HG03095 (cell line): ENCODE results near the gene ERBB4.

Source experiments
- ATAC-seq: cut with Tn5 transposase; IDR thresholded peaks from one replicate; pipeline ENCODE4 v1.9.1; 2021; ENCODE audit warnings: moderate library complexity; ENCODE audit not compliant: unreplicated experiment

ERBB4 gene

DNA sequence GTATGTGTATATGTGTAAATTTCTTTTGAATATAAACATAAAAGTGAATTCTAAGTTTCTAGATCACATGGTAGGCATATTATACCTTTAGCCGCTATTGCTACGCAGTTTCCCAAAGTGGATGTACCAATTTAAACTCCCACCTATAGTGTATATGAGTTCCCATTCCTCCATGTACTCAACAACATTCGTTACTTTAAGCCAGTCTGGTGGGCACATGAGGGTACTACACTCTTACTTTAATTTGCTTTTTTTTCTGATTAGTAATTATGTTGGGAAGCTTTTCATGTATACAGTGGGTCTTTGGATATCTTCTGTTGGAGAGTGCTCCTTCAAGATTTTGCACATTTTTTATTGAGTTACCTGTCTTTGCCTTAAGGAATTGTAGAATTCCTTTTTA, 683.8 kb downstream of the ERBB4 start:
- no peak for ATAC-seq

- no peak for ATAC-seq
Observed at GRCh38 chr2:211846714-211847113, 691.9 kb downstream of the ERBB4 start.

- no peak for ATAC-seq
Observed at GRCh38 chr2:211846036-211846400, 692.6 kb downstream of the ERBB4 start.

GRCh38 chr2:211845338-211846035, 693.1 kb downstream of the ERBB4 start:
- no peak for ATAC-seq

DNA sequence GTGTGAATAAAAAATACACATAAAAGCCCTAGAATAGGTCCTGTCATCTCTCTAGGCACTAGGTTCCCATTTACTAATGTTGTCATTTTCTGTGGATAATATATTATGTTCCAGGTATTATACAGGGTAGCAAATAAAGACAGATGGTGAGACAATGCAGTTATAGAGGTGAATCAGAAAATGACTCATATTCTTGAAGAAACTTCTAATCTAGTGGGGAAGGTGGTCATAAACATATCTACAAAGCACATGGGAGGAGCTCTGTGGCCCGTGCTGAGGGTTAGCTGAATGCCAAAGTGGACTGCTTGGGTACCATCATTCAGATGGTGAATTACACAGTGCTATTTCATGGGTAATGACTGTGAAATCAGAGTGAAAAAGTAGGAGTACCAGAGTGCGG, 700.9 kb downstream of the ERBB4 start:
- ATAC-seq = no peak

GRCh38 chr2:211837206-211837605, 701.4 kb downstream of the ERBB4 start:
- ATAC-seq = no peak

GRCh38 chr2:211836409-211836808, 702.2 kb downstream of the ERBB4 start:
- ATAC-seq = no peak

DNA sequence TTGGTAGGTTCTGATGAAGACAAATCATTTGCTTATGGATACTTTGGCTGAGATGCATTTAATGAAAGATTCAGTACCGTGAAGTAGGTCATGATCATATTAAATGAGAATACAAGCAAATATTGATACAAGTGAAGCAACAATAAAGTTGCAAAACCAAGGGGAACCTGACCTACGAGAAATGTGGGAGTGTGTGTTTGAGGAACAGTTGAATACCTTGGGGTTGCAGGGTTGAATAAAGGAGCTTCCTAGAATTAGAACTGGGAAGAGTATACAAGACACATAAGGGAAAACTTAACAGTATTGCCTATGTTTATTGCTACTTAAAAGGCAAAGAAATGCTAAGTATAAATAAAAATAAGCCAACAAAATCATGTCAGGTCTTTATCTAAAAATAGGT, 702.9 kb downstream of the ERBB4 start:
- ATAC-seq = no peak

GRCh38 chr2:211833582-211834279, 704.9 kb downstream of the ERBB4 start:
- ATAC-seq = no peak

- no peak for ATAC-seq
Observed at GRCh38 chr2:211829725-211830124, 708.9 kb downstream of the ERBB4 start.

- no peak for ATAC-seq
Observed at GRCh38 chr2:211823886-211824479, 714.6 kb downstream of the ERBB4 start.

- no peak for ATAC-seq
Observed at GRCh38 chr2:211822686-211823335, 715.8 kb downstream of the ERBB4 start.

DNA sequence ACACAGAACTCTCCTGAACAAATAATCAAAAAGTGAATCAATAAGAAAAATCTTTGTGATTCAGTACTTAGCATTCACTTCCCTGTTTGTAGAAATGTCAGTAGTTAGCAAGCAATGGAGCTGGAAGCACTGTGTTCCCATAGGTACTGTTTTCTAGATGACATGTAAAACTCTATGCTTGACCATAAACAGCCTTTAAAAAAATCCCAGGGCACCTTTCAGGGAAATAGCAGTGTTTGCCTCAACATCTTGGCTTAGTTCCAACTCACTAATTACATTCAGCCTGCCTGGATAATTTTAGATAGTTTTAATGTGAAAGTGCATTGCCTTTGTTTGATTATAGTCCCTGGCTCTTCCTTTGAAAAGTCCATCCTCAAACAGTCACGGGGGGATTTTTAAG, 721.8 kb downstream of the ERBB4 start:
- ATAC-seq = no peak

DNA sequence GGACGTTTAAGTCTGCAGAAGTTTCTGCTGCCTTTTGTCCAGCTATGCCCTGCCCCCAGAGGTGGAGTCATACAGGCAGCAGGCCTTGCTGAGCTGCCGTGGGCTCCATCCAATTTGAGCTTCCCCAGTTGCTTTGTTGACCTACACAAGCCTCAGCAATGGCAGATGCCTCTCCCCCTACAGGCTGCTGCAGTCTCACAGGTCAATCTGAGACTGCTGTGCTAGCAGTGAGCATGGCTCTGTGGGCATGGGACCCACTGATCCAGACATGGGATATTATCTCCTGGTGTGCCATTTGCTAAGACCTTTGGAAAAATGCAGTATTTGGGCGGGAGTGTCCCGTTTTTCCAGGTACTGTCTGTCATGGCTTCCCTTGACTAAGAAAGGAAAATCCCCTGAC, 726.0 kb downstream of the ERBB4 start:
- ATAC-seq = no peak

DNA sequence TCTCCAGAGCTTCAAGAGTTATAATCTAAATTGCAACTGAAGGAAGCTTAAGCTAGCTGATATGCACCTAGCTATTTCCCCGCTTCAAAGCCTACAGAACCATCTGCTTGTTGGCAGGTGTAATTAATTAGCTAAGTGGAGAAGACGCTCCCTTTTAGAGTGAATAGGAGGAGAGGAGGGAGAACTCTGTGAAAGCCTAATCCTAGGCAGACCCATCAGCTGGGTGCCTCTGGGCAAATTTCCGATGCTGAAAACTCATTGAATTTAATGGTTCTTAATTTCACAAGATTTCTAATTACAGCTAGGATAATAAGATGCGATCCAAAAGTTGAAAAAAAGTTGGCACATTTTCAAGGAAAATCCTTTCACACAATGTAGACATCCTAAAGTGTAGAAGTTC, 735.9 kb downstream of the ERBB4 start:
- ATAC-seq = no peak

GRCh38 chr2:211800001-211800400, 738.6 kb downstream of the ERBB4 start:
- no peak for ATAC-seq

DNA sequence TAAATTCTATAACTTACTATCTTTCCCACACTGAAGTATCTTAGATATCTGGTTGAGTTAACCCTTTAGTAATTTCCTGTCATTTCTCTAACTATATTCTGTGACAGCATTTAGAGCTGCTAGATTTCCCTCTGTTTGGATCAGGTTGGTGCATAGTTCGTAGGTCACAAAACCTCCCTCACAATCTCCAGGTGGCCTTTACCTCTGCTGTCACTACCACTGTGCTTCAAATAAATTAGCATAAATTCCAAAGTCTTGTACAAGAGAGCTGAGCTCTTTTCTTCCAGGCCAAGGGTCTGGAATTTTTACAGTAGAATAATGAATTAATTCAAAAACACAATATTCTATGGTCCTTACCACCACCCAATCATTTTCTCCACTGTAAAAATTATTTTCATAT, 739.7 kb downstream of the ERBB4 start:
- no peak for ATAC-seq

DNA sequence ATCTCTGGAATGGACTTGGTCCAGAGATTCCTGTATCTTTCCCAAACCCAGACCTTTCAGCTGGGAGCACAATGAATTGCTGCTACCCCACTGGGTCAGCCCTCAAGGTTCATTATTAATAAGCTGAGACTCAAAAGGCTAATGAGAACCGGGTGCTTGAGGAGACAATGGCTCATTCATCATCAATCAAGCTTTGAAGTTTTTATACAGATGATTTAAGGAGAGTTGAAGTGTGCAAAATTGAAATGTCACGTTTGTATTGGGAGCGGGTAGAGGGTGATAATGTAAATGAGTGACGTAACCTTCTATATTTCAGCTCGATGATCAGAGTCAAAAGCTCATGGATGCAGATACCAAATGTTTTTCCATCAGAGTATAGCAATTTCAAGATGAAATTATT, 744.9 kb downstream of the ERBB4 start:
- no peak for ATAC-seq

- no peak for ATAC-seq
Observed at GRCh38 chr2:211789982-211790381, 748.6 kb downstream of the ERBB4 start.

DNA sequence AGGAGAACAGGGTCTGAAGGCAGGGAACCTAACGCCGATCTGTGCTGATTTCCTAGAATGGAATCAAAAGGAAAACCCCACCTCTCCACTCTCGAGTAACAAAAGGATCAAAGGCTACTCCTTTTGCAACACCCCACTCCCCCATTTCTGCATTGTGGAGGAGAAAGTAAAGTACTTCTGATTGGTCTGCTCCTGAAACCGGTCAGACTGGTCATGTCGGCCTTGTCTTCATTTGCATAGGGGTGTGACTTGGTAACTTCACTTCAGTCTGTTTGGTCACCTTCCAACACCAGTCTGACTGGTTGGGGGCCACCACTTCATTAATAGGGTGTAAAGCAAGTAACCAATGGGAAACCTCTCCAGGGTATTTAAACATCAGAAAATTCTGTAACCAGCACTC, 771.9 kb downstream of the ERBB4 start:
- ATAC-seq = no peak

- ATAC-seq = no peak
Observed at GRCh38 chr2:211762479-211762878, 776.1 kb downstream of the ERBB4 start.

- ATAC-seq = no peak
Observed at GRCh38 chr2:211760103-211760502, 778.5 kb downstream of the ERBB4 start.
